Liver (tissue), 9 donors: ENCODE results near the gene DPP6. TPM values are rescaled to one million over a fixed set of nuclear protein-coding genes. Genes with fewer than 3 reads are reported as not detected.

Experiments used
- DNase-seq: peaks from one replicate; pipeline ENCODE4 v3.0.0-alpha.2; 2017; ENCODE audit warnings: low spot score
- H3K27ac ChIP-seq, 2 donors: one replicate each; pipeline ENCODE4 v1.7.0; 2013; ENCODE audit warnings: inconsistent platforms in 2 of 2, low read length in 2 of 2, control low read depth in 1 of 2, low read depth in 1 of 2, mild to moderate bottlenecking in 1 of 2
- H3K27me3 ChIP-seq, 4 donors: one replicate each; pipeline versions ENCODE4 v1.6.1 to v1.7.0; 2013; ENCODE audit warnings: low read length in 3 of 4, inconsistent platforms in 1 of 4, mild to moderate bottlenecking in 1 of 4, moderate library complexity in 1 of 4; ENCODE audit not compliant: control insufficient read depth in 4 of 4, insufficient read depth in 4 of 4
- H3K36me3 ChIP-seq, 4 donors: one replicate each; pipeline versions ENCODE4 v1.6.1 to v1.7.0; 2013; ENCODE audit warnings: low read length in 3 of 4, mild to moderate bottlenecking in 3 of 4, low read depth in 1 of 4, moderate library complexity in 1 of 4; ENCODE audit not compliant: control insufficient read depth in 4 of 4, insufficient read depth in 3 of 4
- H3K4me1 ChIP-seq, 4 donors: one replicate each; pipeline versions ENCODE4 v1.6.1 to v1.7.0; 2013; ENCODE audit warnings: low read length in 3 of 4, mild to moderate bottlenecking in 3 of 4, moderate library complexity in 1 of 4; ENCODE audit not compliant: control insufficient read depth in 4 of 4, insufficient read depth in 4 of 4
- H3K4me3 ChIP-seq, 3 donors: one replicate each; pipeline versions ENCODE4 v1.6.1 to v1.7.0; 2013; ENCODE audit warnings: low read length in 3 of 3, control low read depth in 1 of 3, low read depth in 1 of 3, mild to moderate bottlenecking in 1 of 3
- H3K9ac ChIP-seq, 2 donors: one replicate each; pipeline ENCODE4 v1.7.0; 2013; ENCODE audit warnings: low read length in 2 of 2, mild to moderate bottlenecking in 2 of 2, moderate library complexity in 2 of 2, control low read depth in 1 of 2, low read depth in 1 of 2
- H3K9me3 ChIP-seq, 4 donors: one replicate each; pipeline versions ENCODE4 v1.6.1 to v1.7.0; 2013; ENCODE audit warnings: low read length in 3 of 4; ENCODE audit not compliant: control insufficient read depth in 4 of 4
- EGR1 ChIP-seq, 2 donors: IDR thresholded peaks; 2 replicates each; pipeline ENCODE4 v1.6.1; 2016 to 2018; ENCODE audit warnings: antibody characterized with exemption in 2 of 2, low read depth in 2 of 2
- FOXA1 ChIP-seq: IDR thresholded peaks from 2 replicates; pipeline ENCODE4 v1.6.1; 2016; ENCODE audit warnings: antibody characterized with exemption
- FOXA2 ChIP-seq: IDR thresholded peaks from 2 replicates; pipeline ENCODE4 v1.6.1; 2016; ENCODE audit warnings: antibody characterized with exemption
- GABPA ChIP-seq, 2 donors: IDR thresholded peaks in 1 of 2; conservative IDR thresholded peaks in 1 of 2; 2 replicates each; pipeline ENCODE4 v1.6.1; 2016; ENCODE audit warnings: antibody characterized with exemption in 2 of 2, mild to moderate bottlenecking in 1 of 2, moderate library complexity in 1 of 2
- HNF4G ChIP-seq: IDR thresholded peaks from 2 replicates; pipeline ENCODE4 v1.6.1; 2016; ENCODE audit warnings: antibody characterized with exemption
- JUND ChIP-seq, 2 donors: IDR thresholded peaks; 2 replicates each; pipeline ENCODE4 v1.6.1; 2016; ENCODE audit warnings: antibody characterized with exemption in 2 of 2
- NR2F2 ChIP-seq: IDR thresholded peaks from 2 replicates; pipeline ENCODE4 v1.6.1; 2016; ENCODE audit warnings: antibody characterized with exemption
- RAD21 ChIP-seq, 2 donors: IDR thresholded peaks; 2 replicates each; pipeline ENCODE4 v1.6.1; 2016; ENCODE audit warnings: antibody characterized with exemption in 2 of 2, mild to moderate bottlenecking in 2 of 2
- RXRA ChIP-seq, 2 donors: IDR thresholded peaks; 2 replicates each; pipeline ENCODE4 v1.6.1; 2017 to 2018; ENCODE audit warnings: antibody characterized with exemption in 2 of 2, mild to moderate bottlenecking in 1 of 2
- SP1 ChIP-seq: IDR thresholded peaks from 2 replicates; pipeline ENCODE4 v1.6.1; 2018; ENCODE audit warnings: antibody characterized with exemption, mild to moderate bottlenecking
- TAF1 ChIP-seq: conservative IDR thresholded peaks from 2 replicates; pipeline ENCODE4 v1.6.1; 2016; ENCODE audit warnings: antibody characterized with exemption, mild to moderate bottlenecking
- YY1 ChIP-seq: IDR thresholded peaks from 2 replicates; pipeline ENCODE4 v1.6.1; 2016; ENCODE audit warnings: antibody characterized with exemption, mild to moderate bottlenecking
- WGBS: extraction: QIAGEN DNeasy Blood & Tissue Kit; methylation state at CpG from one replicate; pipeline ENCODE4 v1.1.7; 2013; 5-methylcytosine and 5-hydroxymethylcytosine counted together
- polyA plus RNA-seq, 2 donors: library from polyadenylated mRNA; stranded (reverse) in 1 of 2; unstranded in 1 of 2; fragments of 200-250 nt in 1 of 2; fragments of >200 nt in 1 of 2; fragmentation: Nextera tagmentation in 1 of 2; extraction: Ambion mirVana in 1 of 2; gene quantifications; one replicate each; pipeline versions ENCODE4 v1.2.1 to v1.2.3, GENCODE V29; 2013 to 2015
- total RNA-seq, 2 donors: library from RNA; depleted of rRNA; stranded (reverse); fragments of >200 nt; gene quantifications; one replicate each; pipeline ENCODE4 v1.2.3, GENCODE V29; 2014
- TF ChIP-seq, protein P1 (sequence below): fragments of 150-350 bp; IDR thresholded peaks from 2 replicates; pipeline ENCODE4 v1.5.1; 2017; ENCODE audit warnings: improper control_type of control experiment, low read depth, low read length; ENCODE audit not compliant: missing input control
- TF ChIP-seq, protein P2 (sequence below): IDR thresholded peaks from 2 replicates; pipeline ENCODE4 v1.6.1; 2016; ENCODE audit warnings: antibody characterized with exemption
- TF ChIP-seq, protein P3 (sequence below): IDR thresholded peaks from 2 replicates; pipeline ENCODE4 v1.6.1; 2016; ENCODE audit warnings: antibody characterized with exemption
- TF ChIP-seq, protein P4 (sequence below): IDR thresholded peaks from 2 replicates; pipeline ENCODE4 v1.6.1; 2016; ENCODE audit warnings: antibody characterized with exemption
- TF ChIP-seq, protein P5 (sequence below): IDR thresholded peaks from 2 replicates; pipeline ENCODE4 v1.6.1; 2016; ENCODE audit warnings: antibody characterized with exemption, mild to moderate bottlenecking
- donor health status: healthy.
- donor health status: healthy.
- donor health status: healthy.
- donor health status: healthy.
- donor health status: healthy.

Gene DPP6
- total and polyA plus RNA-seq, 4 donors = 0.01 TPM; not detected in 3

DNA sequence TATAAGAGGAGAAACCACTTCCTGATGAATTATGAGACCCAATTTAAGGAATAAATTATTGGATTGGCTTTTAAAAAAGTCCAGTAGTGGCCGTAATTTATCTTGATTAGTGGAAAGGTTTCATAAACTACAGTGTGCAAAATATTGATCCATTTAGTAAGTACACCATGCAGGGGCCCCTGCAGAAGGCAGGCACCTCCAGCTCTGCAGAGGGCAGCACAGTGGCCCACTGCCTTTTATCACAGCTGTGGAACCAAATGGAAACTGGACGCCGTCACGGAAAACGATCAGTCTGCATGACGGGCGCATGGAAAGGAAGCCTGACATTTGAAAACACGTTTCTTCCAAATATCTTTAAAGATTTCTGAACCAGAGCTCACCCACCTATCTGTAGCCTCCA lies 204.0 kb downstream of the DPP6 start:
- 83% methylated on average over 8 of the region's 8 CpGs for WGBS
- Histone ChIP-seq H3K36me3 (no peaks in the 10 kb centered on the region), H3K4me3 (no peak overlapping the region), H3K9me3 (peaks cover 0 to 4% (median 0%) of the 10 kb centered on the region in 4 donors), H3K27ac (no peak overlapping the region), H3K4me1 (no peaks in the 10 kb centered on the region), H3K27me3 (peaks cover 0 to 8% (median 0%) of the 10 kb centered on the region in 4 donors), H3K9ac (no peak overlapping the region)
- TF ChIP-seq, protein P1, sequence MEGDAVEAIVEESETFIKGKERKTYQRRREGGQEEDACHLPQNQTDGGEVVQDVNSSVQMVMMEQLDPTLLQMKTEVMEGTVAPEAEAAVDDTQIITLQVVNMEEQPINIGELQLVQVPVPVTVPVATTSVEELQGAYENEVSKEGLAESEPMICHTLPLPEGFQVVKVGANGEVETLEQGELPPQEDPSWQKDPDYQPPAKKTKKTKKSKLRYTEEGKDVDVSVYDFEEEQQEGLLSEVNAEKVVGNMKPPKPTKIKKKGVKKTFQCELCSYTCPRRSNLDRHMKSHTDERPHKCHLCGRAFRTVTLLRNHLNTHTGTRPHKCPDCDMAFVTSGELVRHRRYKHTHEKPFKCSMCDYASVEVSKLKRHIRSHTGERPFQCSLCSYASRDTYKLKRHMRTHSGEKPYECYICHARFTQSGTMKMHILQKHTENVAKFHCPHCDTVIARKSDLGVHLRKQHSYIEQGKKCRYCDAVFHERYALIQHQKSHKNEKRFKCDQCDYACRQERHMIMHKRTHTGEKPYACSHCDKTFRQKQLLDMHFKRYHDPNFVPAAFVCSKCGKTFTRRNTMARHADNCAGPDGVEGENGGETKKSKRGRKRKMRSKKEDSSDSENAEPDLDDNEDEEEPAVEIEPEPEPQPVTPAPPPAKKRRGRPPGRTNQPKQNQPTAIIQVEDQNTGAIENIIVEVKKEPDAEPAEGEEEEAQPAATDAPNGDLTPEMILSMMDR = no peak
- TF ChIP-seq, protein P2, sequence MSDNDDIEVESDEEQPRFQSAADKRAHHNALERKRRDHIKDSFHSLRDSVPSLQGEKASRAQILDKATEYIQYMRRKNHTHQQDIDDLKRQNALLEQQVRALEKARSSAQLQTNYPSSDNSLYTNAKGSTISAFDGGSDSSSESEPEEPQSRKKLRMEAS = no peak
- TF ChIP-seq, protein P3, sequence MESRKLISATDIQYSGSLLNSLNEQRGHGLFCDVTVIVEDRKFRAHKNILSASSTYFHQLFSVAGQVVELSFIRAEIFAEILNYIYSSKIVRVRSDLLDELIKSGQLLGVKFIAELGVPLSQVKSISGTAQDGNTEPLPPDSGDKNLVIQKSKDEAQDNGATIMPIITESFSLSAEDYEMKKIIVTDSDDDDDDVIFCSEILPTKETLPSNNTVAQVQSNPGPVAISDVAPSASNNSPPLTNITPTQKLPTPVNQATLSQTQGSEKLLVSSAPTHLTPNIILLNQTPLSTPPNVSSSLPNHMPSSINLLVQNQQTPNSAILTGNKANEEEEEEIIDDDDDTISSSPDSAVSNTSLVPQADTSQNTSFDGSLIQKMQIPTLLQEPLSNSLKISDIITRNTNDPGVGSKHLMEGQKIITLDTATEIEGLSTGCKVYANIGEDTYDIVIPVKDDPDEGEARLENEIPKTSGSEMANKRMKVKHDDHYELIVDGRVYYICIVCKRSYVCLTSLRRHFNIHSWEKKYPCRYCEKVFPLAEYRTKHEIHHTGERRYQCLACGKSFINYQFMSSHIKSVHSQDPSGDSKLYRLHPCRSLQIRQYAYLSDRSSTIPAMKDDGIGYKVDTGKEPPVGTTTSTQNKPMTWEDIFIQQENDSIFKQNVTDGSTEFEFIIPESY = no peak
- TF ChIP-seq HNF4G = no peak
- no peak for TF ChIP-seq RAD21 (IDR thresholded peaks at IDR 0.05)
- TF ChIP-seq RXRA (IDR thresholded peaks at IDR 0.05) = no peak
- TF ChIP-seq FOXA1 = no peak
- no peak for TF ChIP-seq GABPA (IDR thresholded peaks at IDR 0.05 in 1 of 2, conservative IDR thresholded peaks at IDR 0.05 in 1 of 2)
- DNase-seq = no peak

DNA sequence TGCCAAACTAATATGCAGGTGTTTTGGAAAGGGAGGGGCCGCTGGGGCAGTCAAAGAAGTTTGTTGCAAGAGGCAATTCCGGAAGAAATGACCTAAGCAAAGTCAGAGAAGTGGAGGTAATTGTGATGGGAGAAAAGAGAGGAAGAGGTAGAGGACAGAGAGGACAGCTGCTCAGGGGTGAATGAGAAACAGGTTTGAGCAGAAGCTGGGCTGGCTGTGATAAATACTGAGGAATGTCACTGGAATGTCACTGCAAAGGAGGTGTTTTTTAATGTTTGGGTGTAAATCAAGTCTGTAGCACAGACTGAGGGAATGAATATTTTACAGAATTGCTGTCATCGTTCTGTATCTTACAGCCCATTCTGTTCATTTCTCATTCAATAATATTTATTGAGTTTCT lies 207.2 kb downstream of the DPP6 start:
- no peak overlapping the region for H3K27ac ChIP-seq
- no peaks in the 10 kb centered on the region for H3K4me1 ChIP-seq
- H3K9me3 ChIP-seq = peaks cover 0 to 4% (median 0%) of the 10 kb centered on the region in 4 donors
- 54% methylated on average over 3 of the region's 3 CpGs for WGBS
- H3K27me3 ChIP-seq = peaks cover 0 to 3% (median 0%) of the 10 kb centered on the region in 4 donors
- TF ChIP-seq RXRA (IDR thresholded peaks at IDR 0.05) = no peak
- TF ChIP-seq FOXA2 = no peak
- TF ChIP-seq RAD21 (IDR thresholded peaks at IDR 0.05) = no peak
- no peak for TF ChIP-seq JUND (IDR thresholded peaks at IDR 0.05)
- TF ChIP-seq, protein P2 = no peak
- TF ChIP-seq TAF1 = no peak
- TF ChIP-seq, protein P3 = no peak
- TF ChIP-seq EGR1 (IDR thresholded peaks at IDR 0.05; ENCODE audit: low read depth in 2 of 2) = no peak
- TF ChIP-seq, protein P1 = no peak
- TF ChIP-seq, protein P4, sequence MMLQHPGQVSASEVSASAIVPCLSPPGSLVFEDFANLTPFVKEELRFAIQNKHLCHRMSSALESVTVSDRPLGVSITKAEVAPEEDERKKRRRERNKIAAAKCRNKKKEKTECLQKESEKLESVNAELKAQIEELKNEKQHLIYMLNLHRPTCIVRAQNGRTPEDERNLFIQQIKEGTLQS = no peak
- no peak for TF ChIP-seq NR2F2
- TF ChIP-seq, protein P5, sequence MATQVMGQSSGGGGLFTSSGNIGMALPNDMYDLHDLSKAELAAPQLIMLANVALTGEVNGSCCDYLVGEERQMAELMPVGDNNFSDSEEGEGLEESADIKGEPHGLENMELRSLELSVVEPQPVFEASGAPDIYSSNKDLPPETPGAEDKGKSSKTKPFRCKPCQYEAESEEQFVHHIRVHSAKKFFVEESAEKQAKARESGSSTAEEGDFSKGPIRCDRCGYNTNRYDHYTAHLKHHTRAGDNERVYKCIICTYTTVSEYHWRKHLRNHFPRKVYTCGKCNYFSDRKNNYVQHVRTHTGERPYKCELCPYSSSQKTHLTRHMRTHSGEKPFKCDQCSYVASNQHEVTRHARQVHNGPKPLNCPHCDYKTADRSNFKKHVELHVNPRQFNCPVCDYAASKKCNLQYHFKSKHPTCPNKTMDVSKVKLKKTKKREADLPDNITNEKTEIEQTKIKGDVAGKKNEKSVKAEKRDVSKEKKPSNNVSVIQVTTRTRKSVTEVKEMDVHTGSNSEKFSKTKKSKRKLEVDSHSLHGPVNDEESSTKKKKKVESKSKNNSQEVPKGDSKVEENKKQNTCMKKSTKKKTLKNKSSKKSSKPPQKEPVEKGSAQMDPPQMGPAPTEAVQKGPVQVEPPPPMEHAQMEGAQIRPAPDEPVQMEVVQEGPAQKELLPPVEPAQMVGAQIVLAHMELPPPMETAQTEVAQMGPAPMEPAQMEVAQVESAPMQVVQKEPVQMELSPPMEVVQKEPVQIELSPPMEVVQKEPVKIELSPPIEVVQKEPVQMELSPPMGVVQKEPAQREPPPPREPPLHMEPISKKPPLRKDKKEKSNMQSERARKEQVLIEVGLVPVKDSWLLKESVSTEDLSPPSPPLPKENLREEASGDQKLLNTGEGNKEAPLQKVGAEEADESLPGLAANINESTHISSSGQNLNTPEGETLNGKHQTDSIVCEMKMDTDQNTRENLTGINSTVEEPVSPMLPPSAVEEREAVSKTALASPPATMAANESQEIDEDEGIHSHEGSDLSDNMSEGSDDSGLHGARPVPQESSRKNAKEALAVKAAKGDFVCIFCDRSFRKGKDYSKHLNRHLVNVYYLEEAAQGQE = no peak
- no peak for TF ChIP-seq SP1
- no peak for TF ChIP-seq FOXA1
- TF ChIP-seq YY1 = no peak
- no peak for TF ChIP-seq HNF4G
- no peak overlapping the region for H3K9ac ChIP-seq
- H3K4me3 ChIP-seq = no peak overlapping the region
- H3K36me3 ChIP-seq = no peaks in the 10 kb centered on the region
- no peak for DNase-seq
